G401 (cell line): ENCODE results near the gene CHST5. TPM values are rescaled to one million over a fixed set of nuclear protein-coding genes. Genes with fewer than 3 reads are reported as not detected.

ENCODE experiments used
- DNase-seq: peaks from one replicate; pipeline ENCODE4 v3.0.0-alpha.2; 2015; ENCODE audit warnings: low spot score
- in situ Hi-C: cut with HindIII; loops from 2 replicates; pipeline ENCODE4 v1.10.0; 2016; ENCODE audit warnings: low sequenced_read_pairs, mixed read lengths
- total RNA-seq: library from RNA; depleted of rRNA; stranded (reverse); fragments of >200 nt; shearing (Covaris generic); gene quantifications from 2 replicates; pipeline ENCODE4 v1.2.3, GENCODE V29; 2014; rRNA removed

CHST5 gene
- total RNA-seq, 1 experiment from 2014 or later = not detected

DNA sequence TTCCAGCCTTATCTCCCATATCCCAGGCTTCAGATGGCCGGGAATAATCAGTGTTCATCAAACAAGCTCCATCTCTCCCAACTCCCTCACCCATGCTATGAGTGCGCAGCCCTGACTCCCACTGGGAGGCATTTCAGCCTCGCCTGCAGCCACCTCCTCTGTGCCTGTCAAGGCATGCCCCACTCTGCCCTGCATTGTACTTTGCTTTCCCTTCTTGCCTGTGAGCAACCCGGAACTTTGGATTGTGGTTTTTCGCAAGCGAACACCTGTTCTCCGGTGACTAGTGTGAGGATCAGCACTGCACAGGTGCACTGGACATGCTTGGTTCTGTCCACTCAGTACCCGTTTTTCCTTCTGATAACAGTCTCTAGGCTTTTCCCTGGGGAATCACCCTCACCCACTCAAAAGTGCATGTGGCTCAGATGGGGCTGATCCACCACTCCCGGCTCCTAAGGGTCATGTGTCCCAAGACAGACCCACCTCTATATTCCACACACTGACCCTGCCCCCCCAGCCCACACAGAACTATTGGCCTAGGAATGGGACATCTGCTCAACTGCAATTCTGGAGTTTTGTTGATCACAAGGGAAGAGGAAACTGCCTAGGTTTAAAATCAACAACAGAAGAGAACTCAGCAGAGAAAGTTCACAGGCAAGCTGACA is 49.8 kb downstream of the CHST5 start:
- in situ Hi-C loops = no loop called here
- no peak for DNase-seq

DNA sequence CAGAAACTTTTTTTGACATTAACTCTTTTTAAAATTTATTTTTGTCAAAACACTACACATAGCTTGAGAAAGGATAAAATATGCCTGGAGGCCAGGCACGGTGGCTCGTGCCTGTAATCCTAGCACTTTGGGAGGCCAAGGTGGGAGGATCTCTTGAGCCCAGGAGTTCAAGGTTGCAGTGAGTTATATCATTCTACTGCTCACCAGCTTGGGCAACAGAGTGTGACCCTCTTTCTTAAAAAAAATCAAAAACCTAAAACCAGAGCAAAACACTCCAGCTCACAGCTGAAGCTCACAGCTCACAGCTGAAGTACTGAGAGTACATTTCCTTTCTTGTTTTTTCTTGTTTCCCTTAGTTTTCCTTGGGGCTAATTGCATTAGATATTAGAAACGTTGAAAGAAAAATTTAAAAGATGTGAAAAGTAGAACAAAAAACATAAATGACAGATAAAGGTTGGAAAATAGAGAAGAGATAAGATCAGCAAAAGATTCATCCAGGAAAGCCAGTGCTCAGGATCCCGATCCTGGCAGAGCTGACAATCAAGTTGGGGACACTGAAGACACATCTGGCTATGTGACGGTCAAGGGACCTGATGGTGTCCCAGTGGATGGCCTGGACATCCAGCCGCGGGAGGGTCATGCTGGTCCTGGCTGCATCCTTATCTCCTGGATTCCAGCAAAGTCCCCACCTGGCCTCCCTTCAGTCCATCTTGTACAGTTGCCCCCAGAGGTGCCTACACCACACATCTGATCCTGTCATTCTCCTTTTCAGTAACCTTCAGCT is 50.5 kb downstream of the CHST5 start:
- in situ Hi-C loops = no loop called here
- DNase-seq = no peak

DNA sequence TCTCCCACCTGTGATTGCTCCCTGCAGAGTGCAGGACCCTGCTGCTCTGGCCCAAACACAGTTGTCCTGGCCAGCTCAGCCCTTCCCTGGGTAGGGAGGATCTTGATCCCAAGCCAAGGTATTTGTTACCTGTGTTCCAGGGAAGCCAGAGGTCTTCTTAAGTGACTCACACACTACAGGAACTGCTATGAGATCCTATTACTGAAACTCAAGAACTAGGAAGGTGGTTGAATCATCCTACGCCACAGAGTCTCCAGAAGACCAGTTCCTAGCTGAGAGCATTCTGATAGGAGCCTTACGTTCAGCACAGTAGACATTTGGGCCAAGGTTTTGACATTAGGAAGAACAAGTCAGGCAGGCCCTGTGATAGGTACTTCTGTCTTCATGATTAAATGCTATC is 52.7 kb downstream of the CHST5 start:
- DNase-seq = no peak
- in situ Hi-C loops = no loop called here

DNA sequence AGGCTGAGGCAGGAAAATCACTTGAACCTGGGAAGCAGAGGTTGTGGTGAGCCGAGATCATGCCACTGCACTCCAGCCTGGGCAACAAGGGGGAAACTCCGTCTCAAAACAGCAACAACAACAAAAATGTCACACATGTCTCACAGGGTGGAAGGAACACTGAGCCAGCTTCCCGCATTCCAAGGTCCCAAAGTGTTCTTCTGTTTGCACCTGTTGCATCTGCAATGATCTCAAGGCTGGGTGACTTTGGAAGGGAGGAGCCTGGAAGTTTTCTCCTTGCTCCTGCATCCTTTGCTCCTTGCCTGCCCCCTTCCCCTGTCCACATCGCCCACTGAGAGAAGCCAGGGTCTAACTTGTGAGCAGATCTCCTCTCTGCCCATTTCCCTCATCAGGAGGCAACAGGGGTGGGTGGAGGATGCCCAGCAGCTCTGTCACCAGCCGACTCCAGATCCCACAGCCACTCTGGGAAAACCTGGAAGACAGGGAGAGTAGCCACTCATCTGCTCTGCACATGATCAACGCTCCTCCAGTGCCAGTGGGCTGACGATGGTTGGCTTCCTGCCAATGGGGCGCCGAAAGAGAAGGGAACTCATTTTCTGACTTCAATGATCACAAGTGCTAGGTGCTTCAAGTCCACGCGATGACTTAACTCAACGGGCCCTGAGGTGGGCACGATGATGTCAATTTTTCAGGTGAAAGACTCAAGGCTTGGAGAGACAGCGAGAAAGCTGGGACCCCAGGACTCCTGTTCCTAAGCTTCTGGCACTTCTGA is 53.3 kb downstream of the CHST5 start:
- in situ Hi-C loops = no loop called here

DNA sequence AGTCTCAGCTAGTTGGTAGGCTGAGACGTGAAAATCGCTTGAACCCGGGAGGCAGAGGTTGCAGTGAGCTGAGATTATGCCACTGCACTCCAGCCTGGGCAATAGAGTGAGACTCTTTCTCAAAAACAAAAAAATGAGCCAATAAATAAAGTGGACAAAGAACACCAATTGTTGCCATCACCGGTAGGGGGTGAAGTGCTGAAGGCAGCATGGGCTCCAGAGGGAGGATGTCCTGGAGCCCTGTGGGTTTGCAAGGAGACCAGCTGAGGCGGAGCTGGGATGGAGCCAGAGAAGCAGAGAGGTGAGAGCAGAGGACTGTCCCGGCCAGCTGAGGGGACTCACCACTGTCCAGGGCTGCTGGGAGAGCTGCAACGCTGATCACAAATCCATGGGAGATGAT is 54.4 kb downstream of the CHST5 start:
- DNase-seq = no peak
- in situ Hi-C loops = no loop called here

More for the DNA sequence above, 53.3 kb downstream of the CHST5 start:
- DNase-seq = no peak

DNA sequence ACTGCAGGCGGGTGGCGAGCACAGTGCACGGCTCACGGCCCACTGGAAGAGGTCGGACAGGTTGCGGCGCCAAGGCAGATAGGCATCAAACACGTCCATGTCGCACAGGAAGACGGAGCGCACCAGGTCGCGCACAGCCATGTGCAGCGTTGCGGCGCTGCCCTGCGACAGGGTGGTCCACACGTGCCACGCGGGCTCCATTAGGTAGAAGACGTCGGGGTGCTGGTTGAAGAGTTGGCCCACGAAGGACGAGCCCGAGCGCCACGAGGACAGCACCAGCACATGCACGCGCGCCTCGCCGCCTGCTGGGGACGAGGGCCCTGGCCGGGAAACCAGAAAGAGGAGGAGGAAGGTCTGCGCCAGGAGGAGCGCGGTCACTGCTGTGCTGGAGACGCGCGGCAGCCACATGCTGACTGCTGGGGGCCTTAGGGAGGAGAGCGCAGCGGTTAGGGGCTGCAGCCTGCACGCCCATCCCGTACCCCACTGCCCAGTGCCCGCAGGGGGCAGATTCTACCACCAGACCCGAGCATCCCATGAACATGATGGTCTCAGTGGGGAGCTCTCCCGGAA is 56.4 kb downstream of the CHST5 start:
- in situ Hi-C loops = no loop called here
- DNase-seq = no peak

Other genes with a start within 250 kb of the CHST5 start
- 58.3 and 63.1 TPM in 2 replicates for gene CFDP1, start 102.6 kb downstream of the CHST5 start, total RNA-seq
- gene TMEM170A, start 71.4 kb downstream of the CHST5 start, total RNA-seq = 33.0 and 47.7 TPM in 2 replicates
- 0.31 TPM in 1 of 2 replicates, not detected in the other for gene CHST6, start 40.7 kb downstream of the CHST5 start, total RNA-seq
- gene TMEM231, start 20.1 kb upstream of the CHST5 start, total RNA-seq = 24.2 and 46.1 TPM in 2 replicates
- gene GABARAPL2, start 30.3 kb upstream of the CHST5 start, total RNA-seq = 18.9 and 20.1 TPM in 2 replicates
- gene ADAT1, start 87.2 kb upstream of the CHST5 start, total RNA-seq = 24.2 and 25.1 TPM in 2 replicates
- gene KARS1, start 111.6 kb upstream of the CHST5 start, total RNA-seq = 266 and 292 TPM in 2 replicates
- gene TERF2IP, start 111.7 kb upstream of the CHST5 start, total RNA-seq = 23.8 and 34.3 TPM in 2 replicates
- gene CPHXL2, start 140.9 kb upstream of the CHST5 start, total RNA-seq = not detected in 2 replicates
- gene DUXB, start 165.4 kb upstream of the CHST5 start, total RNA-seq = not detected in 2 replicates
- not detected in 2 replicates for gene CPHXL, start 190.4 kb upstream of the CHST5 start, total RNA-seq